Osteocyte (in vitro differentiated cells): ENCODE data around the gene BRINP3. TPM values are rescaled to one million over a fixed set of nuclear protein-coding genes. Genes with fewer than 3 reads are reported as not detected.

Experiments used
- DNase-seq: peaks from one replicate; pipeline ENCODE4 v3.0.0; 2021; ENCODE audit warnings: mixed read lengths; ENCODE audit not compliant: unreplicated experiment; ENCODE audit errors: extremely low spot score
- H3K27ac Mint-ChIP-seq: one replicate; pipeline ENCODE4 v1.8.0; 2021; ENCODE audit warnings: mild to moderate bottlenecking, mixed read lengths; ENCODE audit not compliant: unreplicated experiment
- H3K27me3 Mint-ChIP-seq: one replicate; pipeline ENCODE4 v1.8.0; 2021; ENCODE audit warnings: mixed read lengths; ENCODE audit not compliant: unreplicated experiment
- H3K36me3 Mint-ChIP-seq: one replicate; pipeline ENCODE4 v1.8.0; 2021; ENCODE audit warnings: mixed read lengths; ENCODE audit not compliant: unreplicated experiment
- H3K4me1 Mint-ChIP-seq: one replicate; pipeline ENCODE4 v1.8.0; 2021; ENCODE audit warnings: mixed read lengths; ENCODE audit not compliant: unreplicated experiment
- H3K4me3 Mint-ChIP-seq: one replicate; pipeline ENCODE4 v1.8.0; 2021; ENCODE audit warnings: mild to moderate bottlenecking, moderate library complexity, mixed read lengths; ENCODE audit not compliant: unreplicated experiment
- H3K9me3 Mint-ChIP-seq: one replicate; pipeline ENCODE4 v1.8.0; 2021; ENCODE audit warnings: mixed read lengths; ENCODE audit not compliant: unreplicated experiment
- total RNA-seq: library from RNA; stranded (reverse); gene quantifications from 2 replicates; pipeline ENCODE4 v1.2.1, GENCODE V29; 2021
- TF ChIP-seq, protein P1 (sequence below): fragments of 200-600 bp; sonication (generic); IDR thresholded peaks from 2 replicates; pipeline ENCODE4 v1.5.0; 2021; ENCODE audit warnings: antibody characterized with exemption, mild to moderate bottlenecking, moderate library complexity

The BRINP3 gene
- total RNA-seq, 1 donor from 2014 or later = 0.38 TPM

DNA sequence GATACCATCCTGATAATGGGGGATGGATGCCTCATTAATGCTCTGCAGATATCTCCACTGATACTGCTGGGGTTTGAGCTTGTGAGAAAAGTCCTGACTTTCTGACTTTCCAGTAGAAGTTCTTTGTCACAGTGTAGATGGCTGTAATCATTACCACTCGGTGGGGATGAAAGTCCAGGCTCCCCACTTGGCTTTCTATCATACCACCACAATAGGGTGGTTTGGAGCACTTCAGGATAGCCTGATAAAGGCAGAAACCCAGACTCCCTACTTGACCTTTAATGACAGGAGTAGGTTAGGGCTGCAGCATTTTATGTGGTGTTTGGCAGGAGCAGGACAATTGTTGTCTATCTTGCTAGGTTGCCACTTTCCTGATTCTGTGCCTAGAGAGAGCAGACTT lies 294.1 kb downstream of the BRINP3 start:
- DNase-seq = no peak
- Mint-ChIP-seq H3K27me3 (no peaks in the 10 kb centered on the region), H3K4me1 (peaks cover 3% of the 10 kb centered on the region), H3K9me3 (peaks cover 4% of the 10 kb centered on the region), H3K4me3 (no peak overlapping the region), H3K36me3 (peaks cover 2% of the 10 kb centered on the region), H3K27ac (no peak overlapping the region)
- TF ChIP-seq, protein P1, sequence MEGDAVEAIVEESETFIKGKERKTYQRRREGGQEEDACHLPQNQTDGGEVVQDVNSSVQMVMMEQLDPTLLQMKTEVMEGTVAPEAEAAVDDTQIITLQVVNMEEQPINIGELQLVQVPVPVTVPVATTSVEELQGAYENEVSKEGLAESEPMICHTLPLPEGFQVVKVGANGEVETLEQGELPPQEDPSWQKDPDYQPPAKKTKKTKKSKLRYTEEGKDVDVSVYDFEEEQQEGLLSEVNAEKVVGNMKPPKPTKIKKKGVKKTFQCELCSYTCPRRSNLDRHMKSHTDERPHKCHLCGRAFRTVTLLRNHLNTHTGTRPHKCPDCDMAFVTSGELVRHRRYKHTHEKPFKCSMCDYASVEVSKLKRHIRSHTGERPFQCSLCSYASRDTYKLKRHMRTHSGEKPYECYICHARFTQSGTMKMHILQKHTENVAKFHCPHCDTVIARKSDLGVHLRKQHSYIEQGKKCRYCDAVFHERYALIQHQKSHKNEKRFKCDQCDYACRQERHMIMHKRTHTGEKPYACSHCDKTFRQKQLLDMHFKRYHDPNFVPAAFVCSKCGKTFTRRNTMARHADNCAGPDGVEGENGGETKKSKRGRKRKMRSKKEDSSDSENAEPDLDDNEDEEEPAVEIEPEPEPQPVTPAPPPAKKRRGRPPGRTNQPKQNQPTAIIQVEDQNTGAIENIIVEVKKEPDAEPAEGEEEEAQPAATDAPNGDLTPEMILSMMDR = no peak

DNA sequence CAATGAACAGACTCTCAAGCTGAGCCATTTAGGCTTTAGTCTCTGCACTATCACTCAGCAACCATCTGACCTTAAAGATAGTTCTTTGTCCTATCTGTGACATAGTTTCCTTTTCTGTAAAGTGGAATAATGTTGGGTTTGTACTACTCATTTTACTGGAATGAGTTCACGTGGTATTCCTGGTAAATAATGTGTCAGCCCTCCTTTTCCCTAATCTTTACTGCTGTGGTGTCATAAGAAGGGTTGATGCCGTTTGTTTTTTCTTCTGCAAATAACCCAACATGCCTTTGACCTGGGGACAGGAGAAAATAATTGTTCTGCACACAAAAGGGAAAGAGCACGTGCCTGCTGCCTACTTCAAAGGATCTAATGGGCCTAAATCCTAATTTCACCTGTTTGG lies 297.8 kb downstream of the BRINP3 start:
- no peaks in the 10 kb centered on the region for H3K27me3 Mint-ChIP-seq
- peaks cover 14% of the 10 kb centered on the region for H3K4me1 Mint-ChIP-seq
- DNase-seq = no peak
- TF ChIP-seq, protein P1 = no peak
- H3K27ac Mint-ChIP-seq = no peak overlapping the region
- no peaks in the 10 kb centered on the region for H3K36me3 Mint-ChIP-seq
- no peak overlapping the region for H3K4me3 Mint-ChIP-seq
- peaks cover 4% of the 10 kb centered on the region for H3K9me3 Mint-ChIP-seq

DNA sequence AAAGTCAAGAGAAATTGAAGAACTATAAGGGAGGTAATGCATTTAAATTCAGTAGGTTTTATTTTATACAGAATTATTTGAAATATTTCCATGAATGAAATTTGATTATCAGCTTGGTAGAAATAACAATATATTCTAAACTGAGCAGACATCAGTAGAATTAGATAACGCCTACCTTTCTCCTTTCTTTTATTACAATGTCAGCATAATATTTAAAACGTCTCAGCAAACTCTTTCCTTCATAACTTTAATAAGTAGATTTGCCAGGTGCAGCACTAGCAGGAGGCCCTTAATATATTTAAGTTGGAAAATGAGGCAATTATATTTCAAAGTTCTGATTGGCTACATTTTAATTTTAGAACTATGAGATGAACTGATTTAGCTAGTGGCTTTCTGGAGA lies 298.8 kb downstream of the BRINP3 start:
- Mint-ChIP-seq H3K4me3 (no peak overlapping the region), H3K9me3 (peaks cover 4% of the 10 kb centered on the region), H3K4me1 (peaks cover 17% of the 10 kb centered on the region), H3K36me3 (no peaks in the 10 kb centered on the region), H3K27ac (no peak overlapping the region), H3K27me3 (no peaks in the 10 kb centered on the region)
- TF ChIP-seq, protein P1 = no peak
- DNase-seq = no peak

- DNase-seq = no peak
- Mint-ChIP-seq H3K9me3 (peaks cover 4% of the 10 kb centered on the region), H3K4me1 (peaks cover 17% of the 10 kb centered on the region), H3K36me3 (no peaks in the 10 kb centered on the region), H3K27ac (no peak overlapping the region), H3K27me3 (no peaks in the 10 kb centered on the region), H3K4me3 (no peak overlapping the region)
- TF ChIP-seq, protein P1 = no peak
Measured at GRCh38 chr1:190177555-190177954, 300.1 kb downstream of the BRINP3 start.

- TF ChIP-seq, protein P1 = no peak
- no peaks in the 10 kb centered on the region for H3K27me3 Mint-ChIP-seq
- H3K4me3 Mint-ChIP-seq = no peak overlapping the region
- H3K36me3 Mint-ChIP-seq = no peaks in the 10 kb centered on the region
- no peak for DNase-seq
- H3K9me3 Mint-ChIP-seq = peaks cover 4% of the 10 kb centered on the region
- H3K4me1 Mint-ChIP-seq = peaks cover 14% of the 10 kb centered on the region
- H3K27ac Mint-ChIP-seq = no peak overlapping the region
Measured at GRCh38 chr1:190176776-190177175, 300.9 kb downstream of the BRINP3 start.
